Brain pericyte (primary cell): ENCODE measurements around the gene MB.

Source experiments
- DNase-seq: peaks from one replicate; pipeline ENCODE4 v3.0.0-alpha.2; 2012; ENCODE audit warnings: low read depth, low spot score

The MB gene

GRCh38 chr22:35577799-35578659, 39.1 kb downstream of the MB start:
- no peak for DNase-seq

GRCh38 chr22:35576671-35577070, 40.5 kb downstream of the MB start:
- no peak for DNase-seq

GRCh38 chr22:35575116-35575748, 41.9 kb downstream of the MB start:
- peak; percentile 60 for DNase-seq

- DNase-seq: no peak
Observed at GRCh38 chr22:35572556-35572955, 44.6 kb downstream of the MB start.

- DNase-seq: no peak
Observed at GRCh38 chr22:35570686-35571194, 46.4 kb downstream of the MB start.

GRCh38 chr22:35569916-35570315, 47.2 kb downstream of the MB start:
- no peak for DNase-seq

GRCh38 chr22:35568751-35569739, 48.1 kb downstream of the MB start:
- DNase-seq: no peak

- DNase-seq: no peak
Observed at GRCh38 chr22:35567351-35568141, 49.6 kb downstream of the MB start.

- DNase-seq: peak; percentile 79
Observed at GRCh38 chr22:35564975-35565867, 51.9 kb downstream of the MB start.

- DNase-seq: no peak
Observed at GRCh38 chr22:35563211-35563610, 53.9 kb downstream of the MB start.

GRCh38 chr22:35561796-35562526, 55.2 kb downstream of the MB start:
- DNase-seq: no peak

GRCh38 chr22:35560824-35561223, 56.3 kb downstream of the MB start:
- DNase-seq: no peak

- no peak for DNase-seq
Observed at GRCh38 chr22:35560366-35560765, 56.8 kb downstream of the MB start.

- DNase-seq: no peak
Observed at GRCh38 chr22:35559354-35560005, 57.6 kb downstream of the MB start.

- DNase-seq: no peak
Observed at GRCh38 chr22:35558719-35559118, 58.4 kb downstream of the MB start.

GRCh38 chr22:35558031-35558430, 59.1 kb downstream of the MB start:
- no peak for DNase-seq
